GM19099 (cell line): ENCODE data around the gene MYO9A.

ENCODE experiments used
- POLR2A ChIP-seq: IDR thresholded peaks from 3 replicates; pipeline ENCODE4 v1.6.1; 2011; ENCODE audit warnings: low read depth; ENCODE audit not compliant: insufficient read length; ENCODE audit errors: extremely low read depth

MYO9A gene

GRCh38 chr15:72118017-72118978, at the start of gene MYO9A, which contains the start of gene SENP8:
TSS of gene MYO9A (minus strand) at chr15:72118150. CDS start at chr15:72046563, 71,587 bp downstream.
TSS of gene SENP8 (plus strand) at chr15:72118403. CDS start at chr15:72139624, 21,221 bp downstream.
- TF ChIP-seq POLR2A: peak; percentile 89

- TF ChIP-seq POLR2A: no peak
These were observed 49.5 kb upstream of the MYO9A start for GRCh38 chr15:72167445-72167844.

GRCh38 chr15:72166716-72167417, 48.9 kb upstream of the MYO9A start:
- TF ChIP-seq POLR2A: no peak

- TF ChIP-seq POLR2A: no peak
These were observed 45.8 kb upstream of the MYO9A start for GRCh38 chr15:72163719-72164118.

- TF ChIP-seq POLR2A: no peak
These were observed 44.6 kb upstream of the MYO9A start for GRCh38 chr15:72162569-72162968.

GRCh38 chr15:72161361-72162132, 43.6 kb upstream of the MYO9A start:
- TF ChIP-seq POLR2A: no peak

GRCh38 chr15:72160696-72161245, 42.8 kb upstream of the MYO9A start:
- TF ChIP-seq POLR2A: no peak

GRCh38 chr15:72156928-72157327, 39.0 kb upstream of the MYO9A start:
- no peak for TF ChIP-seq POLR2A

- no peak for TF ChIP-seq POLR2A
These were observed 38.0 kb upstream of the MYO9A start for GRCh38 chr15:72155635-72156616.

GRCh38 chr15:72155003-72155621, 37.2 kb upstream of the MYO9A start:
- no peak for TF ChIP-seq POLR2A

GRCh38 chr15:72154316-72154715, 36.4 kb upstream of the MYO9A start:
- no peak for TF ChIP-seq POLR2A

- no peak for TF ChIP-seq POLR2A
These were observed 35.5 kb upstream of the MYO9A start for GRCh38 chr15:72153269-72154000.
